NCI-H2171 (cell line): Measurements from ENCODE around the gene FES.
"Not testable (repeated sequence)": the region's sequence is repeated elsewhere in the genome, so short reads cannot be mapped to it uniquely, and the experiment has no call there.

ENCODE experiments used
- DNase-seq: peaks from one replicate; lab custom pipeline; 2025; lab: John Stamatoyannopoulos, UW

The FES gene

DNA sequence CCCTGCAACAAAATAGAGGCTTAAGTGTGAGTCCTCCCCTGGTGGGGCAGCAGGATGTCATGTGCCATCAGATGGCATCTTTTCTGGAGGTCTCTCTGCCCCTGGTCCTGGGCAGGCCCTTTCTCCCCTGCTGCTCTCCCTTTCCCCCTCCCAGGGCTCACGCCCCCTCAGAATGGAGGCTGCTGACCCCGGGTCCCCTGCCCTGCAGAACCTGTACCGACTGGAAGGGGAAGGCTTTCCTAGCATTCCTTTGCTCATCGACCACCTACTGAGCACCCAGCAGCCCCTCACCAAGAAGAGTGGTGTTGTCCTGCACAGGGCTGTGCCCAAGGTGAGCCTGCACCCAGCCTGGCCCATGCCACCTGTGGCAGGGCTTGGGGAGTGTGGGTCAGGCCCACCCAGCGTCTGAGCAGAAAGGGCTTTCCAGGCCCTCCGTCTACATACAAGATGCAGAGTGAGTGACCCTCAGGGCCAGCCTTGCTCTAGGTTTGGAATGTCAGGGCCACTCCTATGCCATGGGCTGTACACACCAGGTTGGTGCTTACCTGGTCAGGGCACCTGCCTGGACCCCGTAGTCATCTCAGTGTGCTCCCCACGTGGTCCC, 7.1 kb downstream of the FES start:
- no peak for DNase-seq

DNA sequence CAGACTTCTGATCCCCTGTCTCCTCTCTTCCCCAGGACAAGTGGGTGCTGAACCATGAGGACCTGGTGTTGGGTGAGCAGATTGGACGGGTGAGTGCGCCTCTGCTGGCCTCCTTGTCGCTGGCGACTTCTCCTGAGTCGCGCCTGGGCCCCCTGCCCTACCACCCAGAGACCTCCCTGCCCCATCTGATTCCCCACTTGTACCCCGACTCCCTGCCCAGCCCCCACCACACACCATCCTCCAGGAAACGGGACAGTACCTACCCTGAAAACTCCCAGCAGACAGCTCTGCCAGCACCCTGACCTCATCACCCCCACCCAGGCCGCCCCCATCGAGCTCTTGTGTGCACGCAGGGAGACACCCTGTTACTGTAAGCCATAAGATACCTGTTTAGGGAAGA, 7.7 kb downstream of the FES start:
- DNase-seq: no peak

DNA sequence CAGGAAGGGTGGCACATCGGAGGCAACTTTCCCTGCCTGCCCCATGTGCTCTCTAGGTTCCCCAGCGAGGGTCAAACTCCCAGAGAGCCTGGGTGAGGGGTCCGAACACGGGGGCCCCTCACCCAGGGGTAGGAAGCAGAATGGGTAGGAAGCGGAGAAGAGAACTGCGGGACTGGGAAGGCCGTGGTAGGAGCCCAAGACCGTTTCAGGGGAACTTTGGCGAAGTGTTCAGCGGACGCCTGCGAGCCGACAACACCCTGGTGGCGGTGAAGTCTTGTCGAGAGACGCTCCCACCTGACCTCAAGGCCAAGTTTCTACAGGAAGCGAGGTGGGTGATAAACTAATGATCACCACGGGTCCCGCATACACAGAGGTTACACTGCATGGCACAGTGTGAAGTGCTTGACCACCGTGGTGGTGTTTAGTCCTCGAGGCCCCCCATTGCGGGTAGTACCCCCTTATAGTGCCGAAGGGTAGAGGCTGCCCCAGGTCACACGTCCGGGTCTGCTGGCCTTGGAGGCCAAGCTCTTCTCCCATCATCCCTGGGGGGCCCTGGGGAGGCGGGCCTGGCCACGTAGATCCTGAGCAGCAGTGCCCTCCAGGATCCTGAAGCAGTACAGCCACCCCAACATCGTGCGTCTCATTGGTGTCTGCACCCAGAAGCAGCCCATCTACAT, 8.3 kb downstream of the FES start:
- DNase-seq: no peak

DNA sequence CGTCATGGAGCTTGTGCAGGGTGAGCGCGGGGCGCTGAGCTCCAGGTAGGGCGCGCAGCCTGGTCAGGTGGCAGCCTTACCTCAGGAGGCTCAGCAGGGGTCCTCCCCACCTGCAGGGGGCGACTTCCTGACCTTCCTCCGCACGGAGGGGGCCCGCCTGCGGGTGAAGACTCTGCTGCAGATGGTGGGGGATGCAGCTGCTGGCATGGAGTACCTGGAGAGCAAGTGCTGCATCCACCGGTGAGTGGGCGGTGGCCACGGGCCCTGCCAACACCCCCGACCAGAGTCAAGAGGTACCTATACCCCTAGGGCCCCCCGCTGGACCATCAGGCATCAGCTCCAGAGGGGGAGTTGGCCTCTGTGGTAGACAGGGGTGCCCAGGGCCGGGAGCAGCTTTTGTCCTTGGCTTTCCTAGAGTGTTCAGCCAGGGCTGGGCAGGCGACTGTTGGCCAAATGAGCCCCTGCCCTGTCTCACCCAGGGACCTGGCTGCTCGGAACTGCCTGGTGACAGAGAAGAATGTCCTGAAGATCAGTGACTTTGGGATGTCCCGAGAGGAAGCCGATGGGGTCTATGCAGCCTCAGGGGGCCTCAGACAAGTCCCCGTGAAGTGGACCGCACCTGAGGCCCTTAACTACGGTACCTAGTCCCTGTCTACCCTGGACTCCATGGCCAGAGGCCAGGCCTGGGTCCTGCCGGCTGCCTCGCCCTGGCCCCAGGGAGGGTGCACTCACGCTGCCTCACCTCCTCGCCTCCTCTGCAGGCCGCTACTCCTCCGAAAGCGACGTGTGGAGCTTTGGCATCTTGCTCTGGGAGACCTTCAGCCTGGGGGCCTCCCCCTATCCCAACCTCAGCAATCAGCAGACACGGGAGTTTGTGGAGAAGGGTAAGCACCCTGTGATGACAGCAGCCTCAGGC, 9.1 kb downstream of the FES start:
- DNase-seq: no peak

DNA sequence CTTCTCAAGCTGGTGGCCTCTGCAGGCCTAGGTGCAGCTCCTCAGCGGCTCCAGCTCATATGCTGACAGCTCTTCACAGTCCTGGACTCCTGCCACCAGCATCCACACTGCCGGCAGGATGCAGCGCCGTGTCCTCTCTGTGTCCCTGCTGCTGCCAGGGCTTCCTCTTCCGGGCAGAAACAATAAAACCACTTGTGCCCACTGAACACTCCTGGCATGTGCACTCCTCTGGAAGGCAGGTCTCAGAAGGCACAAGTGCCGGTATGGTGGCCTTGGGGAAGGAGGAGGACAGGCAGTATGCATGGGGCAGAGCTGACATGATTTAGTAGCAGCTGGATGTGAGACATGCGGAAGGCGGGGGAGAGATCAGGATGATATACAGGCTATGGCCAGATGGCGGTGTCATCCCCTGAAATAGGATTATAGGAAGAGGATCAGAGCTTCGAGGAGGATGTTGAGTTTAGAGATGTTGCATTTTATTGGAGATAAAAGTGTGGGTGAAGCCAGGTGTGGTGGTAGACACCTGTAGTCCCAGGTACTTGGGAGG, 11.3 kb downstream of the FES start:
- peak; percentile 43 for DNase-seq

DNA sequence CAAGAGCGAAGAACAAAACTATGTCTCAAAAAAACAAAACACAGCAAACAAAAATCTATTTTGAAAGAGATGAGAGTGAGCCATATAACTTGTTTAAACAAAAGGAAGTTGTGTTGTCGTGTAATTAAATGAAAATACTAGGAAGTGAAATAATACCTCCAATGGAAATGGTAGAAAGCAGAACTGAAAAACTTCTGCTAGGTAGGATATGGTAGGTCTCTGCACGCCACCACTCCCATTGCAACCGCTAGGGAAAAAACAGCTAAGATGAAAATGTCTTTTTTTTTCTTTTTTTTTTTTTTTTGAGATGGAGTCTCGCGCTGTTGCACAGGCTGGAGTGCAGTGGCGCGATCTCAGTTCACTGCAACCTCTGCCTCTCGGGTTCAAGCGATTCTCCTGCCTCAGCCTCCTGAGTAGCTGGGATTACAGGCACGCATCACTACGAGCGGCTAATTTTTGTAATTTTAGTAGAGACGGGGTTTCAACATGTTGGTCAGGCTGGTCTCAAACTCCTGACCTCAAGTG, 12.9 kb downstream of the FES start:
- DNase-seq: not testable (repeated sequence)

DNA sequence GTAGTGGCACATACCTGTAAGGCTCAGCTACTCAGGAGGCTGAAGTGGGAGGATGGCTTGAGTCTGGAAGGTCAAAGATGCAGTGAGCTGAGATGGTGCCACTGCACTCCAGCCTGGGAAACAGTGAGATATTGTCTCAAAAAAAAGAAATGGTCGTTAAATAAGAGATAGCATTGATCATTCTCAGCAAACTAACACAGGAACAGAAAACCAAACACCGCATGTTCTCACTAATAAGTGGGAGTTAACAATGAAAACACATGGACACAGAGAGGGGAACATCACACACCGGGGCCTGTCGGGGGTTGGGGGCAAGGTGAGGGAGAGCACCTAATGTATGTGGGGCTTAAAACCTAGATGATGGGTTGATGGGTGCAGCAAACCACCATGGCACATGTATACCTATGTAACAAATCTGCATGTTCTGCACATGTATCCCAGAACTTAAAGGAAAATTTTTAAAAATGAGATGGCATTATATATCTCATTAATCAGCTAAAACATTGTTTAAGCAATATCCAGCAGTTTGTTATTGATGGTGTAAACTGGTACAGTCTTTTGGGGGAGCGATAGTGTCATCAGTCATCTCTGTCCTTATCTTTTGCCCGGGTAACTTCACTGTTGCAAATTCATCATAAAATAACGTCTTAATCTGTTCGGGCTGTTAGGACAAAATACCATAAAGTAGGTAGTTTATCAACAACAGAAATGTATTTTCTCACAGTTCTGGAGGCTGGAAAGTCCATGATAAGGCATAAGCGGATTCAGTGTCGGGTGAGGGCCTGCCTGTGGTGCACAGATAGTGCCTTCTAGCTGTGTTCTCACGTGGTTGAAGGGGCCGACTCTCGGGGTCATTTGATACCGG, 17.1 kb downstream of the FES start:
- DNase-seq: no peak

DNA sequence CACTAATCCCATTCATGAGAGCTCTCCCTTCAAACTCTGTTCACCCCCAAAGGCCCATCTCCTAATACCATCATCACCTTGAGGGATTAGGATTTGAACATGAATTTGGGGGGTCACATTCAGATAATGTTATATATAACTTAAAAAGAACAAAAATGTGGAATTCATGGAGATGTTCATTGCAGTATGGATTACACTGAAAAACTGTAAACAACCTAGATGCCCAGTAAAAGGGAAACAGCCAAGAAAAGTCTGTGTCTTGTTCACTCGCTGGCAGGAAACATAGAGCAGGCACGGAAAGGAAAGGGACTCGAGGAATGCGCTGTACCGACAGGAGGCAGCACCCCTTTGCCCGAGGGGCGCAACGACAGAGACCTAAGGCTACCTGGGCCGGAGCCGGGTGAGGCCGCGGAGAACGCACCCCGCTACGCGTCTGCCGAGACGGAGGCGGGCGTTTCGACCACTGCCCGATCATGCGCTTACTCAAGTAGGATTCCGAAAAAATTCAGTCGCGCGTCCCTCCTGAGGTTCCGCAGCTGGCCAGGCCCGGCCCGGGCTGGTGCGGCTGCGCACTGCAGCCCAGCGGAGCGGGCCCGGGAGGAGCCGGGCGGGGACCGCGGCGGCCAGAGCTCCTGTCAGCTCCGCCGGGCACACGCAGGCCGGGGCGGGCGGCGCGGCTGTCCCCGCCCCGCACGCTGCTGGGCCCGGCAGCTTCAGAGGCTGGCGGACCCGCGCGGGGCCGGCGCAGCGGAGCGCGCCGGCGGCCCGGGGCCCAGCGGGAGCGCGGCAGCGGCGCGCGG, 17.9 kb downstream of the FES start:
- DNase-seq: peak; percentile 82

DNA sequence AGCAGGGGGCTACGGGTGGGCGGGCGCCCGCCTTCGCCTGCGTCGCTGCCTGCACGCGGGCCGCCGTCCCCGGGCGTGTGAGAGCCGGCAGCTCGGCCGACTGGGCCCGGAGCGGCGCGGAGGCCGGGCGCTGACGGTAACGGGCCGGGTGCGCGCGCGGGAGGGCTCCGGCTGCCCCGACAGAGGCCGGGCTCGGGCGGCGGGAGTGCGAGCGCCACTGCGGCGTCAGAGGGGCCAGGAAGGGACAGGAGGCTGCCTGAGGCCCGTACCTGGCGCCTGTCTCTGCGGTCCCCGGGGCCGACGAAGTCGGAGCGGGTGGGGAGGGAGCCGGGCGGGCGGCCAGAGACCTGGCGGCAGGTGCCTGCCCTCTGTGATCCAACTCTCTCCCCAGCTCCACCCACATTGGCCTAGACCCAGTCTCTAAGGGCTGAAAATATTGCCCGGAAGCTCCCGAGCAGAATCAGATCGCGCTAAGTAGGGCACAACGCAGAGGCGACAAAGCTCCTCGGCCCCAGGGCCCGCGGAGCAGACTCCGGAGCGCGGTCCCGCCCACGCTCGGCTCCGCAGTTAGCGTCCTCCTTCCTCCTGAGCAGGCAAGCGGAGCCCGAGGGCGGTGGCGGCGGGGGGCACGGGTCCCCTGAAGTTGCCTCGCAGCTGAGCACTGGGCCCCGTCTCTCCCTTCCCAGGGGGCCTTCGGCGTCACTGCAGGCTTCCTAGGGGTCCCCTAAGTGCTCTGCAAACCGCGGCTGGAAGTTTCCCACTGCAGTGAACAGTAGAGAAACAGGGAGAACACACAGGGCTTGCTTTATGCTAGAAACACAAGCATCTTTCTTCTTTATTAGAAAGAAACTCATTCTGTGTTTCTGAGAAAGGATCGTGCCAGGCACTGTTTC, 18.8 kb downstream of the FES start, which contains the start of gene MAN2A2:
Gene MAN2A2, plus strand, starts transcription at position 463 of the 893 bp plus-strand sequence. CDS start 906 bp downstream, outside the sequence.
- peak; percentile 50 for DNase-seq

DNA sequence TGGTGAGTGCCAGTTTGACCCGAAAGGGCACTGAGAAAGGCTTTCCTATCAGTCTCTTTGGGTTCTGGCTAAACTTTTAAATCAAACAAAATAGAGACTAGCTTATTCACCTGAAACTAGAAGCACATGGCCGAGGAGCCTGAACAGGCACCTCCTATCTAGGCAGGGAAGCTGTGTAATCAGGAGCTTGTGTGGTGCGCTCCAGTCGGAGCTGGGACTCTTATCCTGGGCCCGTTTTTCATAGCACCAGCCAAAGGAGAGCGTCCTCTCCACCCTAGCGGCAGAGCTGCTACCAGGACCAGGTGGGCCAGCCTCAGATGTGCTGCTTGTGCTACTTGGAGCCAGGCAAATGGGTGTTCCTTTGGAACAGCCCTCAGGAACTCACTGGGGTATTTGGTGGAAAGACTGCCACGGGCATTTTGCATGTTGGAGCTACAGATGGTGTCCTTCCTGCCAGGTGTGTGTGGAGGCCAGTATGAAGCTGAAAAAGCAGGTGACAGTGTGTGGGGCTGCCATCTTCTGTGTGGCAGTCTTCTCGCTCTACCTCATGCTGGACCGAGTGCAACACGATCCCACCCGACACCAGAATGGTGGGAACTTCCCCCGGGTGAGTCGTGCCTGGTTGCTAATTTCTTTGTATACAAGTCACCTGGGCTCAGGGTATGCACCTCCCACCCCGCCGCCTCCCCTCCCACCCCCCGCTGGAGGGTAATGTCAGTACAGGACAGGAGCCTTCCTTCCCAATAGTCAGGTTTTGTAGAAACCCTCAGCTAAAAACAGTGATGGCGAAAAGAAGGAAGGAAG, 19.6 kb downstream of the FES start:
- no peak for DNase-seq

DNA sequence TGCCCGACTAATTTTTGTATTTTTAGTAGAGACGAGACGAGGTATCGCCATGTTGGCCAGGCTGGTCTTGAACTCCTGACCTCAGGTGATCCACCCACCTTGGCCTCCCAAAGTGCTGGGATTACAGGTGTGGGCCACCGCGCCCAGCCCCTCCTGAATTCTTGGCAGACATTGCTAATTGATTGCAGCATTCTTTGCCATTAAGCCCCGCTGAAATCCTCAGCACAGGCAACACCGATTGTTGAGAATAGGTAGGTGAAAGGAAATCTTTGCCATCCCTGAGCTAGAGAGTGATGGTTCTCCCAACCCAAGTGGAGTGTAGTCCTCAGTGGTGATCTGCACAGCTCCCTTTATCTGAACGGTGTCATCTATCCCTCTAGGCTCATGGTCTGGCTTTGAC, 20.4 kb downstream of the FES start:
- no peak for DNase-seq

DNA sequence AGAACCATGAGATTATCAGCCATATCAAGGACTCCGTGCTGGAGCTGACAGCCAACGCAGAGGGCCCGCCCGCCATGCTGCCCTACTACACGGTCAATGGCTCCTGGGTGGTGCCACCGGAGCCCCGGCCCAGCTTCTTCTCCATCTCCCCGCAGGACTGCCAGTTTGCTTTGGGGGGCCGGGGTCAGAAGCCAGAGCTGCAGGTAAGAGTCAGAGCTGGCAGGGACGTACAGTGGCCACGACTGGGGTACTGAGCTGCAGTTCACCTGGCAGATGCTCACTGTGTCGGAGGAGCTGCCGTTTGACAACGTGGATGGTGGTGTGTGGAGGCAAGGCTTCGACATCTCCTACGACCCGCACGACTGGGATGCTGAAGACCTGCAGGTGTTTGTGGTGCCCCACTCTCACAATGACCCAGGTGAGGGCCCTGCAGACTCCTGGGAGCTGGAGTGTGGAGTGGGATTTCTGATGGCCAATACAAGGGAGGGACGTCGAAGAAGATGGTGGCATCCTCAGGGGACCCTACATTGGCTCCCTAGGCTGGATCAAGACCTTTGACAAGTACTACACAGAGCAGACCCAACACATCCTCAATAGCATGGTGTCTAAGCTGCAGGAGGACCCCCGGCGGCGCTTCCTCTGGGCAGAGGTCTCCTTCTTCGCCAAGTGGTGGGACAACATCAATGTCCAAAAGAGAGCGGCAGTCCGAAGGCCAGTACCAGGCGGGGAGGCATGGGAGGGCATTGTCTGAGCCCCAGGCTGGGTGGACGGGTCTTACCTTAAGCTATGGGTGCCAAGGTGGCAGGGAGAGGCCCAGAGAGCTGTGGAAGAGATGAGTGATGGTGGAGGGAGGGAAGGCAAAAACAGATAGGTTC, 21.2 kb downstream of the FES start:
- no peak for DNase-seq

DNA sequence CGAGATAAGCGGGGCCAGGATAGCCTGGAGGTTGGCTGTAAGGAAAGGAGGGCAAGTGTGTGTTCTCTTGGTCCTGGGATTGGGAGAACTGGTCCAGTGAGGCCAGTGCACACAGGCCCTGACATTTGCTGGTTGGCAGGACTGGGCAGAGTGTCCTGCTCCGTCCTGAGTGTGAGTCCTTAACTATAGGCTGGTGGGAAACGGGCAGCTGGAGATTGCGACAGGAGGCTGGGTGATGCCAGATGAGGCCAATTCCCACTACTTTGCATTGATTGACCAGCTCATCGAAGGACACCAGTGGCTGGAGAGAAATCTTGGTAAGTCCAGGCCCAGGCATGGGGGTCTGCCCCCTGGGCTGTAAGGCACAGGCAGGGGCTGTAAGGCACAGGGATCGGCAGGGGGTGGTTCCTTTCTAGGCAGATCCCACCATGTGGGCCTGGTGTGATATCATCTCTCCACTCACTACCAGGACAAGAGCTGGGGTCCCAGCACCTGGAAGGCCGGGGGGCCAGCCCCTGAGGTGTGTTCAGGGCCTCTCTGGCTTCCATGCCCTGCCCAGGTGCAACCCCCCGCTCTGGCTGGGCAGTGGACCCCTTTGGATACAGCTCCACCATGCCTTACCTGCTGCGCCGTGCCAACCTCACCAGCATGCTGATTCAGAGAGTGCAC, 22.0 kb downstream of the FES start:
- no peak for DNase-seq

DNA sequence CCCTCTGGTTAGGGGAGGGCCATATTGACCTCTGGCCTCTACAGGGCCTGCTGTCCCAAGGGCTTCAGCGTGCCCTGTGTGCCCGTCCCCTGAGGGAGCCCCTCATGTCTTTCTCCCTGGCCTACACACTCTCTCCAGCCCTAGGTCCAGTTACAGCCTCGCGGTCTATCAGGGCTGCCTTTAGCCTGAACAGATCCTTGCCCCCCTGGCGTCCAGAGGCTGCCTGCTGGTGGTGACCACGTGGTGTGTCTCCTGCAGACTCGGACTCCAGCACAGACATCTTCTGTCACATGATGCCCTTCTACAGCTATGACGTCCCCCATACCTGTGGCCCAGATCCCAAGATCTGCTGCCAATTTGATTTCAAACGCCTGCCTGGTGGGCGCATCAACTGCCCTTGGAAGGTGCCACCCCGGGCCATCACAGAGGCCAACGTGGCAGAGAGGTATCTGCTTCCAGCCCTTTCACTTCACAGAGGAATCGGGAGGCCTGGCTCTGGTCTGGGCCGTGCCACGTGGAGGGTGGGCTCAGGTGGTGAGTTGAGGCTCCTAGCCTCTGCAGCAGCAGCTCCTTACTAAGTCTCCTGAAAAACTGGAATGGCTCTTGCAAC, 22.9 kb downstream of the FES start:
- no peak for DNase-seq

DNA sequence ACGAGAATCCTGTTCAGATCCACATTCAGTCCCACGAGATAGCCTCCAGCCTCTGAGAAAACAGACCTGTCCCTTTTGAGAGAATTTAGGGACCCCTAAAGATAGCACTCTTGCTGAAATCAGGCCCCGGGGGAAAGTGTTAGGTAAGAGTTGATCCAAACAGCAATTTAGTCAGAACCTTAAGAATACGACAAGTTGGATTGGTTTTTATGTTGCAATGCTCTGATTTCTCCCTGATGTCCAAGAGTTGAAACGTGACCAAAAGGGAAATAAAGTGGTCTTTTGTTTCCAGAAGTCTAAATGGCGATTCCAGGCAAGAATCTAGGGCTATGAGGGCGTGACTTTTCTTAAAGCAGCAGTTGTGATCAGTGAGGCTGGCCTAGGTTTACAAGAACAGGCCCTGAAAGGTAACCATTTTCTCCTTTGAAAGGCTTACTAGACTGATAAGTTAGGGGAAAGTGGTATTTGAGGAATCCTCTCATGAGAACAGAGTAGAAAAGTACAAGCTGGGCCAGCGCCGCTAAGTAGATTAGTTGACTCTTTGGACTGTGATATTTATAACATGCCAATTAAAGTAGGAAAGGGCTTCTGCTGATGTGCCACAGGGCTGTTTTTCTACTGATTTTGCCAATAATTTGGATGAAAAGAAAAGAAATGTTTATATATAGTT, 23.7 kb downstream of the FES start:
- DNase-seq: no peak

DNA sequence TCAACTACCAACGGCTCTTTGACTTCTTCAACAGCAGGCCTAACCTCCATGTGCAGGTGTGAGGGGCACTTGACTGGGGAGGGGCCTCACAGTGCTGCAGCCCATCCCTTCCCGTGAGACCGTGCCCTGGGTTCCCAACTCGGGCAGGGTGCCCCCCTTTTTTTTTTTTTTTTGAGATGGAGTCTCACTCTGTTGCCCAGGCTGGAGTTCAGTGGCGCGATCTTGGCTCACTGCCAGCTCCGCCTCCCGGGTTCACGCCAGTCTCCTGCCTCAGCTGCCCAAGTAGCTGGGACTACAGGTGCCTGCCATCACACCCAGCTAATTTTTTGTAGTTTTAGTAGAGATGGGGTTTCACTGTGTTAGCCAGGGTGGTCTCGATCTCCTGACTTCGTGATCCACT, 25.1 kb downstream of the FES start:
- DNase-seq: not testable (repeated sequence)
